ENCODE measurements around the gene KRTAP9-1. TPM values are rescaled to one million over a fixed set of nuclear protein-coding genes. Genes with fewer than 3 reads are reported as not detected.
"Not testable (repeated sequence)": the region's sequence is repeated elsewhere in the genome, so short reads cannot be mapped to it uniquely, and the experiment has no call there.

The KRTAP9-1 gene
- polyA plus RNA-seq, 3 donors from 2014 or later = not detected

- H3K36me3 Mint-ChIP-seq = no peaks in the 10 kb centered on the region
- H3K9me3 Mint-ChIP-seq = peaks cover 0 to 6% (median 0%) of the 10 kb centered on the region in 6 donors
- H3K4me1 Mint-ChIP-seq = no peaks in the 10 kb centered on the region
- peaks cover 0 to 8% (median 3%) of the 10 kb centered on the region in 3 donors for H3K27me3 Mint-ChIP-seq (ENCODE audit: low read depth in 3 of 3)
- H3K27ac Mint-ChIP-seq = no peak overlapping the region
- DNase-seq = no peak
- no peak overlapping the region for H3K4me3 Mint-ChIP-seq
Measured at GRCh38 chr17:41199421-41200078, 9.9 kb downstream of the KRTAP9-1 start.

GRCh38 chr17:41211845-41212466 is 22.3 kb downstream of the KRTAP9-1 start:
- Mint-ChIP-seq H3K27ac (no peak overlapping the region), H3K27me3 (ENCODE audit: low read depth in 3 of 3) (peaks cover 7 to 31% (median 11%) of the 10 kb centered on the region in 3 donors)

GRCh38 chr17:41212524-41213169 is 23.0 kb downstream of the KRTAP9-1 start:
- H3K36me3 Mint-ChIP-seq = no peaks in the 10 kb centered on the region
- no peak for DNase-seq
- no peak overlapping the region for H3K4me3 Mint-ChIP-seq
- H3K4me1 Mint-ChIP-seq = no peaks in the 10 kb centered on the region
- H3K9me3 Mint-ChIP-seq = peaks cover 0 to 2% (median 0%) of the 10 kb centered on the region in 6 donors
- no peak overlapping the region for H3K27ac Mint-ChIP-seq
- H3K27me3 Mint-ChIP-seq (ENCODE audit: low read depth in 3 of 3) = peaks cover 10 to 37% (median 11%) of the 10 kb centered on the region in 3 donors

More at GRCh38 chr17:41211845-41212466, 22.3 kb downstream of the KRTAP9-1 start:
- no peaks in the 10 kb centered on the region for H3K36me3 Mint-ChIP-seq
- H3K4me3 Mint-ChIP-seq = no peak overlapping the region
- peaks cover 0 to 2% (median 0%) of the 10 kb centered on the region in 6 donors for H3K9me3 Mint-ChIP-seq
- no peaks in the 10 kb centered on the region for H3K4me1 Mint-ChIP-seq
- DNase-seq = no peak

GRCh38 chr17:41215681-41216080 is 26.0 kb downstream of the KRTAP9-1 start:
- no peaks in the 10 kb centered on the region for H3K36me3 Mint-ChIP-seq
- no peak for DNase-seq
- no peaks in the 10 kb centered on the region for H3K4me1 Mint-ChIP-seq
- no peak overlapping the region for H3K27ac Mint-ChIP-seq
- peaks cover 0 to 4% (median 0%) of the 10 kb centered on the region in 6 donors for H3K9me3 Mint-ChIP-seq
- H3K4me3 Mint-ChIP-seq = no peak overlapping the region
- peaks cover 4 to 36% (median 10%) of the 10 kb centered on the region in 3 donors for H3K27me3 Mint-ChIP-seq (ENCODE audit: low read depth in 3 of 3)

GRCh38 chr17:41223821-41224220 is 34.1 kb downstream of the KRTAP9-1 start:
- Mint-ChIP-seq H3K36me3 (no peaks in the 10 kb centered on the region), H3K27ac (no peak overlapping the region), H3K27me3 (ENCODE audit: low read depth in 3 of 3) (peaks cover 6 to 11% (median 8%) of the 10 kb centered on the region in 3 donors), H3K9me3 (peaks cover 0 to 8% (median 0%) of the 10 kb centered on the region in 6 donors), H3K4me1 (no peaks in the 10 kb centered on the region), H3K4me3 (no peak overlapping the region)
- no peak for DNase-seq

- Mint-ChIP-seq H3K27ac (no peak overlapping the region), H3K9me3 (peaks cover 0 to 4% (median 0%) of the 10 kb centered on the region in 6 donors), H3K27me3 (ENCODE audit: low read depth in 3 of 3) (peaks cover 2 to 5% (median 3%) of the 10 kb centered on the region in 3 donors), H3K4me3 (no peak overlapping the region), H3K36me3 (no peaks in the 10 kb centered on the region), H3K4me1 (no peaks in the 10 kb centered on the region)
- DNase-seq = no peak
Measured at GRCh38 chr17:41226051-41226450, 36.4 kb downstream of the KRTAP9-1 start.

- not testable (repeated sequence) for H3K4me1 Mint-ChIP-seq; H3K27me3 Mint-ChIP-seq (ENCODE audit: low read depth in 3 of 3); DNase-seq; H3K36me3 Mint-ChIP-seq; H3K27ac Mint-ChIP-seq; H3K9me3 Mint-ChIP-seq; H3K4me3 Mint-ChIP-seq
Measured at GRCh38 chr17:41226598-41227095, 37.0 kb downstream of the KRTAP9-1 start, which contains the start of gene KRTAP9-2. TSS of gene KRTAP9-2 (plus strand) at chr17:41226648. CDS start at chr17:41226655, 7 bp downstream.

GRCh38 chr17:41230094-41230493 is 40.4 kb downstream of the KRTAP9-1 start:
- no peaks in the 10 kb centered on the region for H3K9me3 Mint-ChIP-seq
- DNase-seq = no peak
- no peak overlapping the region for H3K27ac Mint-ChIP-seq
- no peaks in the 10 kb centered on the region for H3K36me3 Mint-ChIP-seq
- H3K4me1 Mint-ChIP-seq = no peaks in the 10 kb centered on the region
- peaks cover 3 to 11% (median 7%) of the 10 kb centered on the region in 3 donors for H3K27me3 Mint-ChIP-seq (ENCODE audit: low read depth in 3 of 3)
- no peak overlapping the region for H3K4me3 Mint-ChIP-seq

- Mint-ChIP-seq H3K4me3 (no peak overlapping the region), H3K27ac (no peak overlapping the region), H3K36me3 (no peaks in the 10 kb centered on the region), H3K4me1 (no peaks in the 10 kb centered on the region), H3K27me3 (ENCODE audit: low read depth in 3 of 3) (peaks cover 3 to 17% (median 7%) of the 10 kb centered on the region in 3 donors), H3K9me3 (no peaks in the 10 kb centered on the region)
- DNase-seq = no peak
Measured at GRCh38 chr17:41231731-41232130, 42.0 kb downstream of the KRTAP9-1 start.

- peaks cover 5 to 19% (median 7%) of the 10 kb centered on the region in 3 donors for H3K27me3 Mint-ChIP-seq (ENCODE audit: low read depth in 3 of 3)
- not testable (repeated sequence) for H3K27ac Mint-ChIP-seq, H3K9me3 Mint-ChIP-seq, DNase-seq, H3K4me3 Mint-ChIP-seq, H3K36me3 Mint-ChIP-seq, H3K4me1 Mint-ChIP-seq
Measured at GRCh38 chr17:41232399-41233105, 42.9 kb downstream of the KRTAP9-1 start, which contains the start of gene KRTAP9-3. TSS of gene KRTAP9-3 (plus strand) at chr17:41232449. CDS start at chr17:41232502, 53 bp downstream.

GRCh38 chr17:41237116-41237515 is 47.4 kb downstream of the KRTAP9-1 start:
- H3K27ac Mint-ChIP-seq, H3K4me3 Mint-ChIP-seq, H3K9me3 Mint-ChIP-seq, H3K36me3 Mint-ChIP-seq, DNase-seq, H3K4me1 Mint-ChIP-seq: not testable (repeated sequence)
- peaks cover 4 to 35% (median 5%) of the 10 kb centered on the region in 3 donors for H3K27me3 Mint-ChIP-seq (ENCODE audit: low read depth in 3 of 3)

GRCh38 chr17:41237949-41238437 is 48.3 kb downstream of the KRTAP9-1 start, which contains the start of gene KRTAP9-8:
TSS of gene KRTAP9-8 (plus strand) at chr17:41237999. CDS start at chr17:41238052, 53 bp downstream.
- H3K27ac Mint-ChIP-seq, H3K4me1 Mint-ChIP-seq, H3K4me3 Mint-ChIP-seq, DNase-seq, H3K9me3 Mint-ChIP-seq, H3K36me3 Mint-ChIP-seq: not testable (repeated sequence)
- peaks cover 4 to 39% (median 6%) of the 10 kb centered on the region in 3 donors for H3K27me3 Mint-ChIP-seq (ENCODE audit: low read depth in 3 of 3)

Data from immature natural killer cell (primary cell).